ENCODE results near the gene KLF13.
A peak's percentile ranks its signal among the peaks of the same experiment; 100 is the strongest.

Gene KLF13

GRCh38 chr15:31343831-31344230 is 17.2 kb downstream of the KLF13 start:
- peaks cover 71% of the 10 kb centered on the region for H3K4me1 ChIP-seq (ENCODE audit: low read length)
- peaks cover 85% of the 10 kb centered on the region for H4K20me1 ChIP-seq (ENCODE audit: insufficient read depth, low read length)
- H2AFZ ChIP-seq (ENCODE audit: low read depth, low read length) = no peak overlapping the region
- peak overlapping the region; percentile 99; the same call in 1 of the 2 replicates for H3K4me2 ChIP-seq (ENCODE audit: low read length)
- TF ChIP-seq EZH2phosphoT487 (IDR thresholded peaks at IDR 0.05; ENCODE audit: low read depth) = no peak
- TF ChIP-seq CTCF (IDR thresholded peaks at IDR 0.05; ENCODE audit: low read depth, low read length) = no peak
- no peak overlapping the region for H3K4me3 ChIP-seq (ENCODE audit: low read length)
- H3K27me3 ChIP-seq (ENCODE audit: low read depth, low read length) = no peaks in the 10 kb centered on the region
- H3K27ac ChIP-seq (ENCODE audit: low read length) = no peak overlapping the region
- H3K79me2 ChIP-seq (ENCODE audit: low read length) = peaks cover 100% of the 10 kb centered on the region
- H3K9me3 ChIP-seq (ENCODE audit: insufficient read depth, low read length) = no peaks in the 10 kb centered on the region
- H3K9ac ChIP-seq (ENCODE audit: low read length) = no peak overlapping the region
- peaks cover 34% of the 10 kb centered on the region for H3K36me3 ChIP-seq (replicated peaks; ENCODE audit: low read depth, low read length)

DNA sequence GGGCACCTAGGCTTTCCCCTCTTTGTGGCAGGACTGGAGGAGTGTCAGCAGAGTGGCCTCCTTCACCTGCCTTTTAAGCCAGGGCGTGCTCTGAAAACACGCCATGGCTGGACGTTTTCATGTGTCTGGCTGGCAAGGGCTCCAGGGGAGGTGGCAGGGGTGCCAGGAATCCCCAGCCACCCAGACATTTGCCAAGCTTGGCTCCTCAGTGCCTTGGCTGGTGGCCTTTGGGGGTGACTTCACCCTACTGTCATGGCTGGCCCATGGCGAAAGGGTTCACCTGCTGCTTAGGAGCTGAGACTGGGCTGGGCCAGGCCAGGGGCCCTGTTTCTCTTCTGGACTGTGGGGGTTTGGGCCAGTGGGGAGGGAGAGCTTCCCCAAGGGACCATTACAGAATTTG is 17.6 kb downstream of the KLF13 start:
- H3K9me3 ChIP-seq (ENCODE audit: insufficient read depth, low read length) = no peaks in the 10 kb centered on the region
- H3K4me2 ChIP-seq (ENCODE audit: low read length) = peak overlapping the region; percentile 99
- H3K27ac ChIP-seq (ENCODE audit: low read length) = peak overlapping the region; percentile 96; the same call in 1 of the 2 replicates
- H3K9ac ChIP-seq (ENCODE audit: low read length) = peak overlapping the region; percentile 94; the same call in 1 of the 2 replicates
- H3K27me3 ChIP-seq (ENCODE audit: low read depth, low read length) = no peaks in the 10 kb centered on the region
- H3K36me3 ChIP-seq (replicated peaks; ENCODE audit: low read depth, low read length) = peaks cover 36% of the 10 kb centered on the region
- H3K4me1 ChIP-seq (ENCODE audit: low read length) = peaks cover 70% of the 10 kb centered on the region
- TF ChIP-seq EZH2phosphoT487 (IDR thresholded peaks at IDR 0.05; ENCODE audit: low read depth) = no peak
- TF ChIP-seq CTCF (IDR thresholded peaks at IDR 0.05; ENCODE audit: low read depth, low read length) = no peak
- H3K79me2 ChIP-seq (ENCODE audit: low read length) = peaks cover 100% of the 10 kb centered on the region
- no peak overlapping the region for H2AFZ ChIP-seq (ENCODE audit: low read depth, low read length)
- peak overlapping the region; percentile 89 for H3K4me3 ChIP-seq (ENCODE audit: low read length)
- peaks cover 85% of the 10 kb centered on the region for H4K20me1 ChIP-seq (ENCODE audit: insufficient read depth, low read length)

DNA sequence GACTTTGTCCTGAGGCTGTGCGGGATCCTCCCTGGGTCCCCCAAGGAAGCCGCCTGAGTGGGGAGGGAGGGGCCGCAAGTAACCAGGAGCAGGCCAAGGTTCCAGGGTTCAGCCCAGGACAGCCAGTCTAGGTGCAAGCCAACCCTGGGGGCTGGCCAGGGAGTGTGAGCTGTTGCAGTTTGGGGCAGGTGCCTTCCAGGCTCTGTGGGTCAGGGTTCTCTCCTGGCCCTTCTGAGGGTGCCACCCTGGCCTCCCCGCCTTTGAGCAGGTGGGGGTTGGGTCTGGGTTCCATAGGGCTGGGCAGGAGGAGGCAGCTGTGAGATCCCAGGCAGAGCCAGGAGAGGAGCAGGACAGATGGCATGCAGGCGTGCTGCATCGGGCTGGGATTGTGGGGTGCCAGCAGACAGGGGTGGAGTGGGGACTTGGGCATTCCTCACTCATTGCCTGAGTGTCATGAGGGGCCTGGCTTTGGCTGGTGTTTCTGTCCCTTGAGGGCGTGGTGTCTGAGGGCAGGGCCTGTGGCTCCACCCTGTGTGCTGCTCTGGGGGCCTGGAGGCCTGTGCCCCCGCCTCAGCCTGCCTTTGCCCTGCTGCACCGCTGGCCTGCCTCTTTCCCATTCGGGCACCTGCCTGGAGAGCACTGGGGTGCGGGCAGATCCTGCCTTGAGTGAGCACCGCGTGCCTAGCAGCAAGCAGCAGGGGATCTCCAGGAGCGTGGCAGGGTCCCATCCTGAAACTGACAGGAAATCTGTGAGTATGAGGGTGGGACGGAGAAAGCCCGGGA is 18.4 kb downstream of the KLF13 start:
- peaks cover 36% of the 10 kb centered on the region for H3K36me3 ChIP-seq (replicated peaks; ENCODE audit: low read depth, low read length)
- H2AFZ ChIP-seq (ENCODE audit: low read depth, low read length) = no peak overlapping the region
- peak overlapping the region; percentile 89 for H3K4me3 ChIP-seq (ENCODE audit: low read length)
- peak overlapping the region; percentile 96 for H3K27ac ChIP-seq (ENCODE audit: low read length)
- peak overlapping the region; percentile 94 for H3K9ac ChIP-seq (ENCODE audit: low read length)
- H3K4me1 ChIP-seq (ENCODE audit: low read length) = peaks cover 63% of the 10 kb centered on the region
- H3K27me3 ChIP-seq (ENCODE audit: low read depth, low read length) = no peaks in the 10 kb centered on the region
- no peaks in the 10 kb centered on the region for H3K9me3 ChIP-seq (ENCODE audit: insufficient read depth, low read length)
- H3K79me2 ChIP-seq (ENCODE audit: low read length) = peaks cover 100% of the 10 kb centered on the region
- peaks cover 85% of the 10 kb centered on the region for H4K20me1 ChIP-seq (ENCODE audit: insufficient read depth, low read length)
- no peak for TF ChIP-seq CTCF (IDR thresholded peaks at IDR 0.05; ENCODE audit: low read depth, low read length)
- no peak for TF ChIP-seq EZH2phosphoT487 (IDR thresholded peaks at IDR 0.05; ENCODE audit: low read depth)
- H3K4me2 ChIP-seq (ENCODE audit: low read length) = peak overlapping the region; percentile 99

DNA sequence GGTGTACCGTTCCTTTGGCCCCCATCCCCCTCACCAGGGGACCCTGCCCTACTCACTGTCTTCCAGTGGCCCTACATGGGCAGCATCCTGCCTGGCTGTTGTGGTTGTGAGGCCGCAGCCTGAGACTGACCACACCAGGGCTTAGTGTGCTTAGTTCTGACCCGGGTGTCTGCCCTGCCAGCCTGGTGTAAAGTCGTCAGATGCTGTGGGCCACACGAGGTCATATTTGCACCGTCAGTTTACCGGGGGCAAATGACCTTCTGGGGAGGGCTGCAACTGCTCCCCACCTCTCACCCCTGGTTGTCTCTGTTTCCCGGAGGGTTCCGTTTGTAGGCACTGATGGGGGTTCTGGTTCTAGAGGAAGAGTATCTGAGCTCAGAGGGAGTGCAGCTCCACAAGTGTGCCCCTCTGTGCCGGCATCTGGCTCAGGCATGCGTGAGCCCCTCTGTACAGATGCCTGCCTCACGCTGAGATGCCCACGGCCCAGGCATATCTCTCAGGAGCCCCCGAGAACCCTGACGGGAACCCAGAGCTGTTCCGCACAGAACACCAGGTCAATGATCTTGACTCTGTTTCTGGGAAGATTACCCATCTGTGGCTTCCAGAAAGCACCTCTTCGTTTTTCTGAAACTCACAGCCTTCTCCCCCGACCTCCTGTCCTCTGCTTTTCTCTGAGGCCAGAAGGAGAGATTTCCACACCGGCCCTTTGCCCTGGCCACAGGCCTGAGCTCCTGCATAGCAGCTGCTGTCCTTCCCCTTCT is 19.2 kb downstream of the KLF13 start:
- Histone ChIP-seq H3K4me1 (ENCODE audit: low read length) (peaks cover 67% of the 10 kb centered on the region), H4K20me1 (ENCODE audit: insufficient read depth, low read length) (peaks cover 85% of the 10 kb centered on the region)

More for the DNA sequence above, 19.2 kb downstream of the KLF13 start:
- no peak for TF ChIP-seq CTCF (IDR thresholded peaks at IDR 0.05; ENCODE audit: low read depth, low read length)
- Histone ChIP-seq H3K79me2 (ENCODE audit: low read length) (peaks cover 100% of the 10 kb centered on the region), H3K9me3 (ENCODE audit: insufficient read depth, low read length) (no peaks in the 10 kb centered on the region), H3K9ac (ENCODE audit: low read length) (peak overlapping the region; percentile 94), H3K36me3 (replicated peaks; ENCODE audit: low read depth, low read length) (peaks cover 42% of the 10 kb centered on the region), H3K4me2 (ENCODE audit: low read length) (peak overlapping the region; percentile 99), H3K27me3 (ENCODE audit: low read depth, low read length) (no peaks in the 10 kb centered on the region), H3K4me3 (ENCODE audit: low read length) (peak overlapping the region; percentile 89), H2AFZ (ENCODE audit: low read depth, low read length) (no peak overlapping the region), H3K27ac (ENCODE audit: low read length) (peak overlapping the region; percentile 96)
